ENCODE results near the gene SLC4A4. TPM values are rescaled to one million over a fixed set of nuclear protein-coding genes. Genes with fewer than 3 reads are reported as not detected.

SLC4A4 gene
- total and polyA plus RNA-seq, 2 of the 8 experiments (the other 6 are each of a cell fraction or from before 2014, with no cell fraction given): 0.67 to 2.8 TPM

- no peak for TF ChIP-seq RNF2 (IDR thresholded peaks at IDR 0.05; ENCODE audit: borderline replicate concordance, low read depth, low read length, missing control alignments, poor library complexity, severe bottlenecking)
- TF ChIP-seq RBBP5 (IDR thresholded peaks at IDR 0.05; ENCODE audit: borderline replicate concordance, low read depth, low read length): no peak
- TF ChIP-seq CBX5 (IDR thresholded peaks at IDR 0.05; ENCODE audit: low read depth, low read length): no peak
- TF ChIP-seq PHF8 (conservative IDR thresholded peaks at IDR 0.05; ENCODE audit: low read depth, low read length): no peak
- no peak for TF ChIP-seq MAX (IDR thresholded peaks at IDR 0.05)
- TF ChIP-seq SP2 (IDR thresholded peaks at IDR 0.05; ENCODE audit: low read length): no peak
- TF ChIP-seq SRF (IDR thresholded peaks at IDR 0.05; ENCODE audit: low read depth, low read length): no peak
Observed at GRCh38 chr4:71346710-71347109, 7.9 kb downstream of the SLC4A4 start (continued).

All from H1 (cell line).